Dermis microvascular lymphatic vessel endothelial cell (primary cell): ENCODE measurements around the gene HIPK2. TPM values are rescaled to one million over a fixed set of nuclear protein-coding genes. Genes with fewer than 3 reads are reported as not detected.

ENCODE experiments used
- DNase-seq, 2 donors: peaks; one replicate each; pipeline versions ENCODE4 v3.0.0 to v3.0.0-alpha.2; 2010; ENCODE audit warnings: low read depth in 2 of 2
- total RNA-seq: library from RNA; depleted of rRNA; stranded (reverse); fragments of >200 nt; gene quantifications from 2 replicates; pipeline ENCODE4 v1.2.1, GENCODE V29; 2014

HIPK2 gene
- total RNA-seq, 1 donor from 2014 or later = 5.9 TPM

DNA sequence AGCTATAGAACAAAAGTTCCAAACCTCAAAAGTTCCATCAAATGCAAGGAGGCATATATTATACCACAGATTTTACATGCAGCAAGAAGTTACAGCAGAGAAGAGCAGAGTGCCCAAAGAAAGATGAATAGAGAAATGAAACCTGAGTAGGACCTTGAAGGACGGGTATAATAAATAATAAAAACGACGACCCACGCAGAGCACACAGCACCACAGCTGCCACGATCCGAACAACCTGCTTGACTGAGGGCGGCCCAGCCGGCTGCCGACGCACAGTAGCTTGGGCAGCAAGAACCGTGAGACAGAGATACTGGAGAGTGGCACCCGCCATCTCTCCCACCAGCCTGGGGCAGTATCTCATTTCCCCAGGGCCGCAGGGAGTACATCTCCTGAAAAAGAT is 79.0 kb downstream of the HIPK2 start:
- DNase-seq = no peak

DNA sequence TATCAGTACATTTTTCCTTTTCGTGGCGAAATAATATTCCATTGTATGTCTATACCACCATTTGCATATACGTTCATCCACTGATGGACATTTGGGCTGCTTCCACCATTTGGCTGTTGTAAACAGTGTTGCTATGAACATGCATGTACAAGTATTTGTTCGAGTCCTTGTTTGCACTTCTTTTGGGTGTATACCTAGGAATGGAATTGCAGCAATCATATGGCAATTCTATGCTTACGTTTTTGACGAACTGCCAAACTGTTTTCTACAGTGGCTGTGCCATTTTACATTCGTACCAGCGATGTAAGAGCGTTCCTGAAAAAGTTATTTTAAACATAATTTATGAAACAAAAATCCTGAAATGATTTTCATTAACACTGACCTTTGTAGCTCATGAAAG is 79.5 kb downstream of the HIPK2 start:
- DNase-seq = no peak

DNA sequence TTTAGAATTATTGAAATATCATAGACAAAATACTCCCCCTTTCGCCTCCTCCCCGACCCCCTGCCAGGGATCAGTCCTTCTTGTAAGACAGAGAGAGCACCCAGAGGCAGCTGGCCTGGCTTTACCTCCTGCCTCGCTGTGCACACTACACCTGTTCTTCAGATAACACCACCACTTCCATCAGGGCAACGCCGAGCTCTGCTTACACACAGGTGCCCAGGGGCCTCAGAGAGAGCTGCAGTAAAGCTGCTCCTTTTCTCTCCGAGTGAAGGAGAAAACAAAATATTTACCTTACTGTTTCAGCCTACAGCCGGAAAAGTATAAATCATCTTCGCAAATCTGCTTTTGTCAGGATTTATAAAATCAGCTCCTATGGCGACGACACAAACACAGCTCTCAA is 80.7 kb downstream of the HIPK2 start:
- no peak for DNase-seq

DNA sequence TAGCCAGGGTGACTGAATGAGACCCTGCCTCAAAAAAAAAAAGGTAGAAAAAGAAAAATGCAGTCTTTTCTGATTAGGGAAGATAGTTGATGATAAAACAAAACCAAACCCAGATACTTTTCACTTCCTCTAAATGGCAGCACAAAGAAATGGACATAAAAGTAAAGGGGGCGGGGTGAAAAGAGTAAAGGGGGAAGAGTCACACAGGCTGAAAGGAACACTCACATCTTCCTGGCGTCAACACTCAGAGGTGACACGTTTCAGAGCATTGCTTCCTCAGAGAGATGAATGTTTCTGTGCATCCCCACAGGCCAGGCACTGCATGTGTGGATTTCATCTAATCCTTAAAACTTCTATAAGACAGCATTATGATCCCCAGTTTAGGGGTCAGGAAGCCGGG is 81.2 kb downstream of the HIPK2 start:
- DNase-seq = no peak

DNA sequence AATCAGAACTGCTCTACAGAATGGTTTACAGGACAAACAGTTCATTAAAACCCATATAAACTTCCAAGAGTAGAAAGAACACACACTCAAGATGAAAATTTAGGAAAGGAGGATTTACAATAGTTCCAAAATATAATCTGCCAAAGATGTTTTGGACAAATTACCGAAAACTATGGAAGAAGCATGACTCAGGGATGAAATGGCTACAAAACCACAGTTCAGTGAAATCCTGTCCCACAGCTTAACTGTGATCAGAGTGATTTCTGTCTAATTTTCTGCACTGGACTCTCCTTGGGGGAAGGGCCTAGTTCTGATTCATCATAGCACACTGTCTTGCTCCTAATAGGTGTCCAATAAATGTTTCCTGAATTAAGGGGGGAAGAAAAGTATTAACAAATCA is 82.2 kb downstream of the HIPK2 start:
- no peak for DNase-seq

DNA sequence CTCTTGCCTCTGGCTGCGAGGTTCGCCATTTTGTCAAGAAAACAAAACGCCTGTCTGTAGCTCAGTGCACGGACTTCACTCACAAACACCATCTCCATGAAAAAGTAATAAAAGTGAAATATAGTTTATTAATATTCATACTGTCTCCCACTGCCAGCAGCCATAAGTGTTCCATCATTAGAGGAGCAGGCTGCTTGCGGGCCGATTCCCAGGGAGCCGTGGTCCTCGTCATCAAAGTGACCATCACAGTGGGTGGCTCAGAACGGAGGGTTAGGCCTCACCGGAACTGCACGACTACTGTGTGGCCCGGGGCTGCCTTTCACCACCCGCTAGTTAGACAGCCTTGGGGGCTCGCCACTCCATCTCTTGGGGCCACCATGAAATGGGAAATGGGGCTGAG is 82.7 kb downstream of the HIPK2 start:
- DNase-seq = no peak

DNA sequence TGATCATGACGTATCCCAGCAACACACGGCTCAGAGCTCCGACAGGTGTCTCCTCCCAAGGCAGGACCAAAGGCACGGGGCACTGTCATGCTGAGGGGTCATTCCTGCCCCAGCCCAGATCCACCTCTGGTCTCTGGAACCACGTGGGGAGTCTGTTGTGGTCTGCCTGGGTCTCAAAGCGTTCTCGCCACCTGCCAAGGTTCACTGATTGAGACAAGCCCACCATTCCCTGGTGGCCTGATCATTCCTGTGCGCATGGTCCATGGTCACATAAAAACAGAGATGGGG is 83.5 kb downstream of the HIPK2 start:
- no peak for DNase-seq

DNA sequence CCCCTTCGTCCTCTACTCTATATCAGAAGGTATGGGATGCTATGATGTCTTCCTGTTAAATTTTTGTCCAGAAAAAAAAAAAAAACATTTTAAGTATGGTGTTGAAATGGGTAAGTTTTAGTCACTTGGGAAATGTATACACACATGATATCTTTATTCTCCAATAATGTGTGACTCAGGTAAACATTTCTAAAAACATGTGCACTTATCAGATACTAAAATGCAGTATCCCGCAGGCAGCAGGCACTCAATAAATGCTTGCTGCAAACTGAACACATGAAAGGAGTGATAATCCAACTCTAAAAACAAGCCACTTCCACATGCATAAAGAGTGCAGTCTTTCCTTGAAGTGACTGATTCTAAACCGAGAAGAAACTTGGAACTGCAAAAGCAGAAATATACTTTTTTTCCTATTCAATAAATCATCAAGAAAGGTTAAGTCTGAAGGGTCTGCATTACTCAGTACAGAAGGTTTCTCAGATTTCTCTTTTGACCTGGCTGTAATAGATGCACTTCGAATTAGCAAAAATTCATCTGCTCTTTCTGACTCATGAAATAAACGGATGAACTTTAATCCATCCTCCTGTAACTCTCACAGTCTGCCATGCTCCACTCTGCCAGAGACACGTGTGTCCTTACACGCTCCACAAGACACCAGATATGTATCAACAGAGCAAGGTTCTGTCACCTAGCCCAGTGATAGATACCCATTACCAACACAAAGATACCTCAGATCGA is 84.0 kb downstream of the HIPK2 start:
- DNase-seq = no peak

DNA sequence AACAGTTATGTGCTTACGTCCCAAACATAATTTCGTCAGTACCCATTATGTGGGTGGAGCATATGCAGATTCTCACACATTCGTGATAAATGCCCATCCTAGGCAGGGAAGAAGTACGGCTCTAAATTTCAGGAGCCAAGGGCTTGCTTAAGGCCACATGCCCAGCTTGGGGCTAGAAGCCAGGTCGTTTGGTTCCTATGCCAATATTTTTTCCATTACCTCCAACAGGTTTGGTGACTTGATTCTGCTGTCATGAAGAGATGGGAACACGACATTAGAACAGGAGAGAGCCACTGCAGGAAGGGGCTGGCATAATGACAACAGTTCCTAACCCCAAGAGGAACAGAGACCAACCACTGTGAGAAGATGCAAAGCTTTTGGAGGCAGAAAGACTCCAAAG is 85.1 kb downstream of the HIPK2 start:
- DNase-seq = no peak

DNA sequence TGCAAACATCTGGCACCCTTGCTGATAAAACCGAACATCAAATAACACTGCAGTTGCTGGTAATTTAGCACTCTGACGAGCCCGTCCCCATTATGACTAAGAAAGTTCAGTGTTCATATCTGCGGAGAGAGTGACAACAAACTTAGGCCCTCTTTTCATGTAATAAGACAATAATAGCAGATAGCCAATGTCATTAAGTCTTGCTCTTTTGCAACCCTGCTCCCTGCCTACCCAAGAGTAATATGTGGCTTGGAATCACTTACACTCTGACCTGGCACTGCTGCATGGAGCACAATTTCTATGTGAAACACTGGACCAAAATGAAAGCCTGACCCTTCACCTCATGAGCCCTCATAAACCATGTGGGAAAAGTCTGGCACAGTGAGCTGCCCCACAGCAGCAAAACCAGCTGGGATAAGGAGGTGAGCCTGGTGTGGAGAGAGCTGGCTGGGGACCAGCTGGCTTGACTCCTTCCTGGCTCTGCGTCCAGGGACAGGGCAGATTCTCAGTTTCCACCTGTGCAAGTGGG is 86.5 kb downstream of the HIPK2 start:
- no peak for DNase-seq

DNA sequence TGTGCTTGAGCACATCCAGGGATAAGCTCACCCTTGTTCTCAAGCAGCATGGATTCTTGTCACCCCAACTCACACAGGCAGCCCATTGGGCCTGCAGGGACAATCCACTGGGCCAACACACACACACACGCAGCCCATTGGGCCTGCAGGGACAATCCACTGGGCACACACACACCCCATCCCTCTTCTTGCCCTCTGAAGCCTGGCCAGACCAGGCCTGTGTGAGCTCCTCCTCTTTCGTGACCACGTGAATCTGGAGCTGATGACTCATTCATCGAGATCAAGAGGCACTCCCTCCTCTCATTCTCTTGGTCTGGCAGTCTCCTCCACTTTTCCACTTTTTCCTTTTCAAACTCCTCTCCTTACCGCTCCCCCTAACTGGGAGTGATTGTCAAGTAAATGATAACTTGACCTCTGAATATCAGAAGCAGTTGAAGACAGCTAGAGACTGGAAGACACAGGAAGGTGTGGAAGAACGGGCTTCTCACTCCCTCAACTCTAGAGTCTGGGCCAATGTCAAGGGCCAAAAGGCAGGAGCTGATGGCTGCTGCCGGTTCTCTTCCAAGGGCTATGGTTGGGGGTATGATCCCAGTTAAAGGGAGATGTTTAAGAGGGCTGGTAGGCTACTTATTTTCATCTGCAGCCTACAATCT is 89.7 kb downstream of the HIPK2 start:
- DNase-seq = no peak

DNA sequence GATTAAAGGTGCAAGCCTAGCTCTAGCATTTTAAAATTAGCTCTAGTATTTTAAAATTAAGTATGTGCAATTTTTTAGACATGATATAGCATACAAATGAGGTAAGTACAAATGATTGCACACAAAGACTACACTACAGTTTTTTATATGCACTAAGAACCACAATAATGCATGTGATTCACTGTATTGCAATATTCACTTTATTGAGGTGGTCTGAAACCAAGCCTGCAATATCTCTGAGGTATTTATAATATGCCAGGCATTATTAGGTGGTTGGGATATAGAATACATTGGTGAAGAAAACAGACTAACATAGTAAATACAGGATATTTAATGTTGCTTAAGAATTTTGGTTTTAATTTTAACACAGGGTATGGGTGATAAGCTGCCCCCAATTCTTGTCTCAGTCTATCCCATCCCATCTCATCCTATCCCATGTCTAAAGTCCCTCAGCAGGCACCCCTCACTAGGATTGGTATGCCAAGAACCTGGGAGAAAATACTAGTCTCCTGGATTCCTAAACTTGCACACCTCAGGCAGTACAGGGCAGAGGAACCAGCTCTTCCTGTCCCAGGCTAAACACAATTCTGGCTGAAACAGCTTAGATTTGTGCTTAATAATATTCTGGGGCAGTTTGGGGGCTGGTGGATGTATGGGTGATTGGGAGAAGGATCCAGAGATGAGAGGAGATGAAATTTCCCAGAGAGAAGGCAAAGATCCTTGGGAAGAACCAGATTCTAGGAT is 90.4 kb downstream of the HIPK2 start:
- no peak for DNase-seq

DNA sequence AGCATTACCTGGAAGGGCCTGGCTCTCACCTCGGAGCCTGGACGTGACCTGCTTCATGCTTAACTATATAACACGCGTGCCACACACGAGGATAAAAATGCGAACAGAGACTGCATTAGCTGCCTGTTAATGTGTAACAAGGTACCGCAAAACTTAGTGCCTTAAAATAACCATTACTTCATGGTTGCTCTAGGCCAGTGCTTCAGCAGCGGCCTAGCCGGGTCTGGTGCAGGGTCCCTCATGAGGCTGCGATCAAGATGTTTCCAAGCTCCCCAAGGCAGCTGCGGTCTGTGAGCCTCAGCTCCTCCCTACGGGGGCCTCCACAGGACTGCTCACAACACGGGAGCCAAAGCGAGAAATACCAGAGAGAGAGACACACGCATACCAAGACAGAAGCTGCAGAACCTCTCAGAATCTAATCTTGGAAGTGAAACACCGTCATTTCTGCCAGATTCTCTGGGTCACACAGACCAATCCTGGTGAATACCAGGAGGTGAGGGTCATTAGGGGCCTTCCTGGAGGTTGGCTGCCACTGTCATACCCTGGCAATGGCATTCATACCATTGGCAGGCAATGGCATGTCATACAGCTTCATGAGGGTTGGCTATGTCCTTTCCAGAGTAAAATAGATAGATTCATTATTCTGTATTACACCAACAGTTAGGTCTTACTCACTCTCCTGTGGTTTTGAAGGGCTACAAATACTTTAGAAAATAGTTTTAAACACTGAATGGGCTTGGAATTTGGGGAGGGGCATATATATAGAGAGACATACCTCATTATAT is 94.5 kb downstream of the HIPK2 start:
- no peak for DNase-seq

DNA sequence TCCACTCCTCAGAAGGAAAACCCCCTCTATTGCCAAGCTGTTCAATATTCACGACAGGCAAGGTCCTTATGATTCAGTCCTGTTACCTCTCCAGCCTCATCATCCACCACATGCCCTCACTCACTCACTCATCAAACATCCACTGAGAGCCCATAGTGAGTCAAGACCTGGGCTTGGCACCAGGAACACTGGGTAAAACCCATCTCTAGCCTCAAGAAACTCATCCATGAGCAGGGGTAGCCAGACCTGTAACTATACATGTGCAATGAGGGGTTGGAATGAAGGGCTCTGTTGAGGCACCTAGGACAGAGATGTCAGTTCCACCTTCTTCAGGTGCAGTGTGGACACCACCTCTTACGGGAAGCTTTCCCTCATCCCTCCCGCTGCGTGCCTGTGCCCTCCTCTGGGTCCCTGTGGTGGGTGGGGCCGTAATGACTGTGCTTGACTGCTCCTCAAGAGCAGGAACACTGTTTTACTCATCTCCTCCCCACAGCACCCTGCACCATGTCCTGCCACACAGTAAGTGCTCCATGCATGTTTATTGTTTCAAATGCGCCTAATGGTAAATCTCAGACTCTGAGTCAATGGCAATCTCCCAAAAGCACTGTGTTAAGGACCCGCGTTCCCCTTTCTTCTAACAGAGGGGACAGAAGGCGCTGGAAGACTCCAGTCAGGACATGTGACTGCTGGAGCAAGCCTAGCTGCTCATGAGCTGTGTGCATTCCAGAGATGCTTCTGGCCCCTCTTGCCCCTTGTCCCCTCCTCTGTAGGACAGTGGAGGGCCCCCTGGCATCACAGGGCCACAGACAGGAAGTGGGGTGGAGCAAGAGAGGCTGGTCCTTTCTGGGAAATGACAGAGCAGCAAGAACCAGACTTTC is 95.4 kb downstream of the HIPK2 start:
- DNase-seq = no peak

DNA sequence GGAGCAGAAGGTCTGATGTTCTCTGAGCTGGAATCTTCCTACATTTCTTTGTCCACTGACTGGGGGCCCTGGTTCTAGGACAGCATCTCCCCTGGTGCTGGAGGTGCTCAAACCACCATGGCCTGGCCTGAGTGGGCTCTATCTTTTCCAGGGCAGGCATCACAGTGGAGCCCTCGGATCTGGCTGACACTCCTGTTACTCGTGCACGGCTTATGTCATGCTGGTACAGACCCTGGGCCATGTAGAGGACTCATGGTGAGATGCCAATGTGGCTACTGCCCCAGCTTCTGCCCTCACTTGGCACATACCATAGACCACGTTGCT is 96.0 kb downstream of the HIPK2 start:
- DNase-seq = no peak

DNA sequence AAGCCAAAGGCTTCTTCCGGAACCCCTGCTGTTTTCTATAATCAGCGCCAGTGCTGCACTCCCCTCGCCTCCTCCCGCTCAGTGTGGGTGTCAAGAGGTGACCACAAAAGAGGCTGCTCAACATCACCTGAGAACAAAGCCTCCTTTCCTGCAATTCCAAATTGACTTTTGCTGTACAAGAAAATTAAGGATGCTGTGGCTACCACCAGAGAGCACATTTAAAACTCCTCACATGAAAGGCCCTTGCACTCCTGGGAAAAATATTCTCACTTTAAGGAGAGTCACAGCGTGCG is 96.4 kb downstream of the HIPK2 start:
- DNase-seq = no peak

DNA sequence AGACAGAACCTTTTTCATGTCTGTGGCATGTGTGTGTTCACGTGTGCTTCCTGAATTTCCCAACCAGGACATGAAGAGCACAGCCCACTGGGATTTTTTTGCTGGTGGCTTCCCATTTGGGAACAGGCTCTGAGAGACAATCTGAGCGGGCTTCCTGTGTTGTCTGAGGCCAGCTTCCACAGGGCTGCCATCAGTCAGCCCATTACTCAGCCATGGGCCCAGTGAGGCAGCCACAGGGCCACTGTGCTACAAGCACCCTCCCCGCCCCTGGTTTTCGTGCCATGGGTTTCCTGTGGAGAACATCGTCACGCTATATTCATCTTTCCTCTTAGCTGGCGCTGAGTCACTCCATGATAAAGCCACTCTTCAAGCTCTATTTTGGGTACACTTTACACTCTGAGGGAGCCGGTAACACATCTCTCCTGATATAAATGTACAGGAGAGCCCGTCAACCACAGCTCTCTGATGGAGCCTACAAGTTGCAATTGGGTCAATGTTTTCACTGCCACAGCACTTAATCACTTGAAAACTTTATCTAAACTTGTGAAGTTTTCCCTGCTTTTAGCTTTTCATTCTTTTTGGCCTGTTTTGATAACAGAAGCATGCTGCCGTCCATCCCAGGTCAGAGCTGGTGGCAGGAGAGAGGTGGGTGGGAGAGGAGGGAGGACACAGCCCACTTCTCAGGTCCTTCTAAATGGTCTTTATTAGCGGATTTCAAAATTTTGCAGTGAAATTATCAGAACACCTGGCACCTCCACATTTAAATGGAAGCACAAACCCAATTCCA is 96.9 kb downstream of the HIPK2 start:
- peak; percentile 76 to 97 for DNase-seq

DNA sequence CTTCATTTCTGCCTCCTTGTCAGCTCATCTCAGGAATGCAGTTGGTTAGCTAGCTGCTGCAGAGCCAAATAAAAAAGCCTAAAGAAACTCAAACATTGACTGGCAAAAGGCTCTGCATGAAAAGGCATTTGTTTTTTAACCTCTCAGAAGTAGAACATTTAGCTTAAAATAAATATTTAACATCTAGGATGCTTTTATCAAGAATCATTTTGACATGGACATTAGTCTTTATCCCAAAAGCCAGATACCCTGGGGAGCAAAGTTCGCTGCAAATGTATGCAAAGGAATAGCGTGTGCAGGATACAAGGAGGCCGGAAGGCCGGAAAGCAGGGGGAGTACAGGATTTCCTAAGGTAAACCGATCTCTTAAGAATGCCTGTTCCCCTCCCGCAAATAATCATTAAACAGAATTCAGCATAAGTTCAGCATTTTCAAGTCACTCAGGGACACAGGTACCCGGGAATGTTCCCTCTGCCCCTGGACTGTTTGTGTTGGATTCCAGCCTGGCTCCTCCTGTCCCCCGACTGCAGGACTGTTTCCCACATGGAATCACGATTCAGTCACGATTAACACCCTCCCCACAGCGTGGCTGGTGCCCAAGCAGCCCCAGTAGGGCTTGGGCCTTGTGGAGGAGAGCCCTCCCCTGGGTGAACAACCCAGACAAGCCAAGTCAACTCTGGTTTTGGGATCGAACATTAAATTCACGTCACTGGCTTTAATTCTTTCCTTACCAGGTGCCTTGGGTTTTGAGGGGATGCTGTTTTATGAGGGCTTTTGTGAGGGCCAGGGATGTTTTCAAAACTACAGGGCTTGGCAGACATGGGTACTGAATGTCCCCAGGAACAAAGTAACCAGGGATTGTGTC is 97.8 kb downstream of the HIPK2 start:
- peak; percentile 21 to 70 for DNase-seq

DNA sequence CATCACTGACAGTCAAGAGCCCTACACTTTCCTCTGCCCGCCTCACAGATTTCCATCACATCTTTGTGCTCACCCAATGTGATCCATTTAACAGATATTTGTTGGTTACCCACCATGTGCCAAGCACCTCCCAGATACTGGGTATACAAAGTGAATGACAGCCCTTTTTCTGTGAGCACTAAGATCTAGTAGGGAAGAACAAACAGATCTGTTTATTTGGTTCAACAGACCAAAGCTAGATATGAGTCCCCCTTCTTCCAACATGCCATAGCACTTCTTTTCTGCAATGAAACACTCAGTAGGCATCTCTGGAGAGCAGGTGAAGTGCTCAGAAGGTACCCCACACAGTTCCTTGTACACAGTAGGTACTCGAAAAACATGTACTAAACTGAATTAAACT is 101.4 kb downstream of the HIPK2 start:
- DNase-seq = no peak
